ENCODE measurements around the gene EXOC3L4. TPM values are rescaled to one million over a fixed set of nuclear protein-coding genes. Genes with fewer than 3 reads are reported as not detected.

The EXOC3L4 gene
- total and polyA plus RNA-seq, 5 donors from 2014 or later, result not detected

- Mint-ChIP-seq H3K9me3 (no peaks in the 10 kb centered on the region), H3K4me3 (no peak overlapping the region), H3K27me3 (peaks cover 32% of the 10 kb centered on the region), H3K4me1 (peaks cover 0 to 10% (median 5%) of the 10 kb centered on the region in 4 donors), H3K27ac (no peak overlapping the region), H3K36me3 (no peaks in the 10 kb centered on the region)
- Histone ChIP-seq H3K9me3 (ENCODE audit: control insufficient read depth in 2 of 2, low read length in 2 of 2) (no peaks in the 10 kb centered on the region), H3K27me3 (ENCODE audit: control insufficient read depth, insufficient read depth, low read length) (peaks cover 2% of the 10 kb centered on the region), H3K4me3 (ENCODE audit: low read depth, low read length) (no peak overlapping the region), H3K36me3 (ENCODE audit: control insufficient read depth, insufficient read depth, low read length) (no peaks in the 10 kb centered on the region), H3K27ac (ENCODE audit: insufficient read depth, low read length, poor library complexity, severe bottlenecking) (no peak overlapping the region), H3K4me1 (ENCODE audit: control insufficient read depth, insufficient read depth, low read length, poor library complexity, severe bottlenecking) (peaks cover 6% of the 10 kb centered on the region)
- ATAC-seq (ENCODE audit: low read depth in 2 of 2), result no peak
- DNase-seq, result no peak
Observed at GRCh38 chr14:103108749-103109207, 14.3 kb downstream of the EXOC3L4 start.

GRCh38 chr14:103109535-103110441 is 15.3 kb downstream of the EXOC3L4 start:
- DNase-seq (no peak), ATAC-seq (ENCODE audit: low read depth in 2 of 2) (no peak)
- Histone ChIP-seq H3K27me3 (ENCODE audit: control insufficient read depth, insufficient read depth, low read length) (peaks cover 2% of the 10 kb centered on the region), H3K4me3 (ENCODE audit: low read depth, low read length) (no peak overlapping the region), H3K4me1 (ENCODE audit: control insufficient read depth, insufficient read depth, low read length, poor library complexity, severe bottlenecking) (peaks cover 2% of the 10 kb centered on the region), H3K36me3 (ENCODE audit: control insufficient read depth, insufficient read depth, low read length) (no peaks in the 10 kb centered on the region), H3K27ac (ENCODE audit: insufficient read depth, low read length, poor library complexity, severe bottlenecking) (no peak overlapping the region), H3K9me3 (ENCODE audit: control insufficient read depth in 2 of 2, low read length in 2 of 2) (no peaks in the 10 kb centered on the region)
- Mint-ChIP-seq H3K4me1 (peaks cover 1 to 11% (median 7%) of the 10 kb centered on the region in 4 donors), H3K36me3 (no peaks in the 10 kb centered on the region), H3K27ac (no peak overlapping the region), H3K27me3 (peaks cover 29% of the 10 kb centered on the region), H3K4me3 (no peak overlapping the region), H3K9me3 (no peaks in the 10 kb centered on the region)

GRCh38 chr14:103110681-103111231 is 16.2 kb downstream of the EXOC3L4 start:
- ATAC-seq (ENCODE audit: low read depth in 2 of 2) (no peak), DNase-seq (no peak)
- Histone ChIP-seq H3K27me3 (ENCODE audit: control insufficient read depth, insufficient read depth, low read length) (no peaks in the 10 kb centered on the region), H3K9me3 (ENCODE audit: control insufficient read depth in 2 of 2, low read length in 2 of 2) (no peaks in the 10 kb centered on the region), H3K4me3 (ENCODE audit: low read depth, low read length) (no peak overlapping the region), H3K4me1 (ENCODE audit: control insufficient read depth, insufficient read depth, low read length, poor library complexity, severe bottlenecking) (no peaks in the 10 kb centered on the region), H3K36me3 (ENCODE audit: control insufficient read depth, insufficient read depth, low read length) (no peaks in the 10 kb centered on the region), H3K27ac (ENCODE audit: insufficient read depth, low read length, poor library complexity, severe bottlenecking) (no peak overlapping the region)
- H3K27me3 Mint-ChIP-seq, result peaks cover 22% of the 10 kb centered on the region
- H3K27ac Mint-ChIP-seq, result no peak overlapping the region
- H3K9me3 Mint-ChIP-seq, result no peaks in the 10 kb centered on the region
- H3K36me3 Mint-ChIP-seq, result no peaks in the 10 kb centered on the region
- H3K4me1 Mint-ChIP-seq, result peaks cover 3 to 11% (median 7%) of the 10 kb centered on the region in 4 donors
- no peak overlapping the region for H3K4me3 Mint-ChIP-seq

- Histone ChIP-seq H3K4me3 (ENCODE audit: low read depth, low read length) (no peak overlapping the region), H3K27me3 (ENCODE audit: control insufficient read depth, insufficient read depth, low read length) (no peaks in the 10 kb centered on the region), H3K9me3 (ENCODE audit: control insufficient read depth in 2 of 2, low read length in 2 of 2) (no peaks in the 10 kb centered on the region), H3K4me1 (ENCODE audit: control insufficient read depth, insufficient read depth, low read length, poor library complexity, severe bottlenecking) (no peaks in the 10 kb centered on the region), H3K27ac (ENCODE audit: insufficient read depth, low read length, poor library complexity, severe bottlenecking) (no peak overlapping the region), H3K36me3 (ENCODE audit: control insufficient read depth, insufficient read depth, low read length) (no peaks in the 10 kb centered on the region)
- Mint-ChIP-seq H3K27me3 (peaks cover 21% of the 10 kb centered on the region), H3K4me3 (no peak overlapping the region), H3K27ac (no peak overlapping the region), H3K36me3 (no peaks in the 10 kb centered on the region), H3K9me3 (no peaks in the 10 kb centered on the region), H3K4me1 (peaks cover 3 to 13% (median 7%) of the 10 kb centered on the region in 4 donors)
- ATAC-seq (ENCODE audit: low read depth in 2 of 2) (peak in 1 of 2 donors; percentile 21), DNase-seq (no peak)
Observed at GRCh38 chr14:103111232-103111868, 16.8 kb downstream of the EXOC3L4 start.

- Histone ChIP-seq H3K36me3 (ENCODE audit: control insufficient read depth, insufficient read depth, low read length) (no peaks in the 10 kb centered on the region), H3K27ac (ENCODE audit: insufficient read depth, low read length, poor library complexity, severe bottlenecking) (no peak overlapping the region), H3K4me3 (ENCODE audit: low read depth, low read length) (no peak overlapping the region), H3K9me3 (ENCODE audit: control insufficient read depth in 2 of 2, low read length in 2 of 2) (no peaks in the 10 kb centered on the region), H3K4me1 (ENCODE audit: control insufficient read depth, insufficient read depth, low read length, poor library complexity, severe bottlenecking) (no peaks in the 10 kb centered on the region), H3K27me3 (ENCODE audit: control insufficient read depth, insufficient read depth, low read length) (no peaks in the 10 kb centered on the region)
- Mint-ChIP-seq H3K27ac (no peak overlapping the region), H3K36me3 (no peaks in the 10 kb centered on the region), H3K9me3 (no peaks in the 10 kb centered on the region), H3K27me3 (peaks cover 24% of the 10 kb centered on the region), H3K4me3 (no peak overlapping the region), H3K4me1 (peaks cover 3 to 13% (median 7%) of the 10 kb centered on the region in 4 donors)
- ATAC-seq (ENCODE audit: low read depth in 2 of 2) (no peak), DNase-seq (no peak)
Observed at GRCh38 chr14:103112400-103113243, 18.1 kb downstream of the EXOC3L4 start.

GRCh38 chr14:103113303-103113702 is 18.8 kb downstream of the EXOC3L4 start:
- Mint-ChIP-seq H3K4me1 (peaks cover 3 to 13% (median 7%) of the 10 kb centered on the region in 4 donors), H3K36me3 (no peaks in the 10 kb centered on the region), H3K27me3 (peaks cover 24% of the 10 kb centered on the region), H3K27ac (no peak overlapping the region), H3K9me3 (no peaks in the 10 kb centered on the region), H3K4me3 (no peak overlapping the region)
- Histone ChIP-seq H3K36me3 (ENCODE audit: control insufficient read depth, insufficient read depth, low read length) (no peaks in the 10 kb centered on the region), H3K9me3 (ENCODE audit: control insufficient read depth in 2 of 2, low read length in 2 of 2) (no peaks in the 10 kb centered on the region), H3K27me3 (ENCODE audit: control insufficient read depth, insufficient read depth, low read length) (no peaks in the 10 kb centered on the region), H3K4me3 (ENCODE audit: low read depth, low read length) (no peak overlapping the region), H3K4me1 (ENCODE audit: control insufficient read depth, insufficient read depth, low read length, poor library complexity, severe bottlenecking) (no peaks in the 10 kb centered on the region), H3K27ac (ENCODE audit: insufficient read depth, low read length, poor library complexity, severe bottlenecking) (no peak overlapping the region)
- DNase-seq (no peak), ATAC-seq (ENCODE audit: low read depth in 2 of 2) (no peak)

GRCh38 chr14:103113774-103114173 is 19.2 kb downstream of the EXOC3L4 start:
- H3K4me1 ChIP-seq (ENCODE audit: control insufficient read depth, insufficient read depth, low read length, poor library complexity, severe bottlenecking), result no peaks in the 10 kb centered on the region
- no peaks in the 10 kb centered on the region for H3K36me3 ChIP-seq (ENCODE audit: control insufficient read depth, insufficient read depth, low read length)
- no peak for DNase-seq
- H3K27ac ChIP-seq (ENCODE audit: insufficient read depth, low read length, poor library complexity, severe bottlenecking), result no peak overlapping the region
- Mint-ChIP-seq H3K4me3 (no peak overlapping the region), H3K4me1 (peaks cover 3 to 13% (median 7%) of the 10 kb centered on the region in 4 donors), H3K36me3 (no peaks in the 10 kb centered on the region), H3K27me3 (peaks cover 24% of the 10 kb centered on the region), H3K9me3 (no peaks in the 10 kb centered on the region), H3K27ac (no peak overlapping the region)
- H3K27me3 ChIP-seq (ENCODE audit: control insufficient read depth, insufficient read depth, low read length), result no peaks in the 10 kb centered on the region
- H3K4me3 ChIP-seq (ENCODE audit: low read depth, low read length), result no peak overlapping the region
- H3K9me3 ChIP-seq (ENCODE audit: control insufficient read depth in 2 of 2, low read length in 2 of 2), result no peaks in the 10 kb centered on the region
- no peak for ATAC-seq (ENCODE audit: low read depth in 2 of 2)

Measured in CD4-positive, CD25-positive, alpha-beta regulatory T cell (primary cell).